ENCODE measurements around the gene ULK1. TPM values are rescaled to one million over a fixed set of nuclear protein-coding genes. Genes with fewer than 3 reads are reported as not detected.

ULK1 gene
- polyA plus RNA-seq, 6 donors from 2014 or later = 0.22 to 2.1 (median 0.73) TPM

DNA sequence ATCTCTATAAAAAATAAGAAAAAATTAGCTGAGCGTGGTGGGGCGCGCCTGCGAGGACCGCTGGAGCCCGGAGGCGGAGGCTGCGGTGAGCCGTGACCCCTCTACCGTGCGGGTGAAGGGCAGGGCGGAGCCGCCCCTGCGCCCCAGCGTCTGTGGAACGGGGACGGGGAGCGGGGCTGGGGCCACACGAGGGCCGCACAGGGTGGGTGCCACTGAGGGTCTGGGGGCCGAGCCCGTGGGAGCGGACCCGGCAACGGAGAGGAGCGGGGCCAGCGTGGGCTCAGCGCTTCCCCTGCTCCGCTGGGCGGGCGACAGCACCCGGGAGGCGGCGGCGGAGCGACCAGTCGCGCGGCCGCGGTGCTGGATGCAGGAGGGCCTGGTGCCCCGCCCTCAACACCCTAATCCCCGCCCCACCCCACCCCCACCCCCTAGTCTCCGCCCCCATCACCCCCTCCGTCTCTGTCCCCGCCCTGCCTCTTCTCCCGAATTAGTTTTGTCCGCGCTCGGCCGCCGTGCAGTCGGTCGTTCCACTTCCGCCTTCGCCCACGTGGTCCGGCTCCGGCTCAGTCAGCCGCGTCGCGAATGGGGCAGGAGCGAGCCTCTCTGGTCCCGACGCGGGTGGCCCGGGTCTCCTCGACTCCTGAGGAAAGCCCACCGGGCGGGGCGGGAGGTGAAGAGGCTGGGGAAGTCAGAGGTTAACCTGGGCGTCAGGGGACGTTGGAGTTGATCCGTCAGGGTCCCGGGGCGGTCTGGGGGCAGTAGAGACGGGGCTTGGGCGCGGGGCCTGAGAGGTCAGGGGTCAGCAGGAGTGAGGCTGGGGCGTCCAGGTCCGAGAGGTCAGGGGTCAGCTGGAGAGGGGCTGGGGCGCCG is 34.5 kb downstream of the ULK1 start, which contains the start of gene PUS1:
PUS1 (plus strand) TSS at position 566 of the 870 bp plus-strand sequence. CDS start 447 bp downstream, outside the sequence.
- Mint-ChIP-seq H3K36me3 (peaks cover 0 to 15% of the 10 kb centered on the region in 2 donors), H3K27ac (peak within 1 kb of the TSS; percentile 89 to 97 (median 94)), H3K9me3 (peaks cover 0 to 2% (median 0%) of the 10 kb centered on the region in 7 donors), H3K27me3 (no peaks in the 10 kb centered on the region), H3K4me1 (peaks cover 33 to 43% (median 37%) of the 10 kb centered on the region in 3 donors), H3K4me3 (peak within 1 kb of the TSS; percentile 89 to 99 (median 96))
- ATAC-seq (ENCODE audit: low read depth in 2 of 2) (peak; percentile 75 to 78), DNase-seq (peak; percentile 93)

- peak; percentile 39 for DNase-seq
- ATAC-seq (ENCODE audit: low read depth in 2 of 2) = no peak
- Mint-ChIP-seq H3K36me3 (peaks cover 0 to 17% of the 10 kb centered on the region in 2 donors), H3K4me3 (peak overlapping the region; percentile 89 to 99 (median 96)), H3K27ac (peak overlapping the region in 5 of 6 donors; percentile 76 to 96 (median 92)), H3K27me3 (no peaks in the 10 kb centered on the region), H3K4me1 (peaks cover 28 to 34% (median 30%) of the 10 kb centered on the region in 3 donors), H3K9me3 (peaks cover 0 to under 1% (median 0%) of the 10 kb centered on the region in 7 donors)
Measured at GRCh38 chr12:131929581-131930456, 35.4 kb downstream of the ULK1 start.

- ATAC-seq (ENCODE audit: low read depth in 2 of 2) (no peak), DNase-seq (no peak)
- peak overlapping the region; percentile 82 to 99 (median 88) for H3K4me3 Mint-ChIP-seq
- no peaks in the 10 kb centered on the region for H3K27me3 Mint-ChIP-seq
- peak overlapping the region in 4 of 6 donors; percentile 51 to 89 (median 82) for H3K27ac Mint-ChIP-seq
- H3K4me1 Mint-ChIP-seq = peaks cover 25 to 30% (median 27%) of the 10 kb centered on the region in 3 donors
- no peaks in the 10 kb centered on the region for H3K9me3 Mint-ChIP-seq
- peaks cover 0 to 17% of the 10 kb centered on the region in 2 donors for H3K36me3 Mint-ChIP-seq
Measured at GRCh38 chr12:131930510-131930909, 36.1 kb downstream of the ULK1 start.

DNA sequence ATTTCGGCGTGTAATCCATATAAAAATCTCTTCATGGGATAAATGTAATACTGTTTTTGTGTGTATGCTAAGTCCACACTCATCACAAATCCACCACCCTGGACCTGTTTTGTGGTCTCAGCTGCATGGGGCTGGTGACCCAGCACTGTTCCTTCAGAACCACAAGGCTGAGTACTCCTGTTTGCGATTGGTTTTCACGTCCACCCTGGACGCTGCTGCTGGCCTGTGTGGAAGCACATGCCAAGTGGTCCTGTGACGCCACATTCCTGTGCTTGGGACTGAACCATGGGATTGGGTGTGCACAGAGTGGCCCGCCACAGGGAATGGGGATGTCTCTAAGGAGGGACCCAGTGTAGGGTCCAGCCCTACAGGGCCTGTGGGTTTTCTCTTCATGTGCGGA is 39.0 kb downstream of the ULK1 start:
- Mint-ChIP-seq H3K27ac (peak overlapping the region in 1 of 6 donors; percentile 1), H3K4me3 (peak overlapping the region in 1 of 8 donors; percentile 36), H3K27me3 (no peaks in the 10 kb centered on the region), H3K9me3 (no peaks in the 10 kb centered on the region), H3K4me1 (peaks cover 18 to 23% (median 21%) of the 10 kb centered on the region in 3 donors), H3K36me3 (peaks cover 0 to 17% of the 10 kb centered on the region in 2 donors)
- DNase-seq (no peak), ATAC-seq (ENCODE audit: low read depth in 2 of 2) (no peak)

DNA sequence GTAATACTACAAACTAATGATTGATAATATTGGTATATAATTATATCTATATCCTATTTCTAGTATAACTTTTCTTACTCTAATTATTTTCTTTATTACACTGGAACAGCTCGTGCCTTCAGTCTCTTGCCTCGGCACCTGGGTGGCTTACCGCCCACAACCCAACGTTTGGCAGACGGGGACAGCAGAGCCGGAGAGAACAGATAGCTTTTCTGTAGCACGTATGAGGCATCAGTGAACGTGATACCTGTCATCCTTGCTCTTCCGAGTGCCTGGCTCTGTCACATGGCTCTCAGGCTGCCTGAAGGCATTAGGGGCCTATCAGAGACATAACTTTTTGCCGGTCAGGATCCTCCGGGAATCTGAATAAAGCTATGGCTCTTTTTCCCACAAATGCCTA is 40.1 kb downstream of the ULK1 start:
- H3K27me3 Mint-ChIP-seq = no peaks in the 10 kb centered on the region
- no peak overlapping the region for H3K27ac Mint-ChIP-seq
- H3K4me1 Mint-ChIP-seq = peaks cover 17 to 21% (median 18%) of the 10 kb centered on the region in 3 donors
- H3K36me3 Mint-ChIP-seq = peaks cover 0 to 17% of the 10 kb centered on the region in 2 donors
- DNase-seq = no peak
- H3K9me3 Mint-ChIP-seq = no peaks in the 10 kb centered on the region
- no peak overlapping the region for H3K4me3 Mint-ChIP-seq
- no peak for ATAC-seq (ENCODE audit: low read depth in 2 of 2)

DNA sequence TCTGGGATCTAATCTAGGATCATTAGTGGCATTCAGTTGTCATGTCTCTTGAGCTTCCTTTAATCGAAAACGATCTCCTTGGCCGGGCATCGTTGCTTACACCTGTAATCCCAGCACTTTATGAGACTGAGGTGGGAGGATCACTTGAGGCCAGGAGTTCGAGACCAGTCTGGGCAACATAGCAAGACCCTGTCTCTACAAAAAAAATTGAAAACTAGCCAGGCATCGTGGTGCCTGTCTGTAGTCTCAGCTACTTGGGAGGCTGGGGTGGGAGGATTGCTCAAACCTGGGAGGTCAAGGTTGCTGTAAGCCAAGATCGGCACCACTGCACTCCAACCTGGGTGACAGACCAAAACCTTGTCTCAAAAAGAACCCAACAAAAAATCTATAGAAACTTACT is 43.7 kb downstream of the ULK1 start:
- Mint-ChIP-seq H3K4me3 (peak overlapping the region in 1 of 8 donors; percentile 38), H3K4me1 (peaks cover 3 to 15% (median 3%) of the 10 kb centered on the region in 3 donors), H3K27ac (peak overlapping the region in 3 of 6 donors; percentile 15 to 82 (median 26)), H3K36me3 (peaks cover 0 to 10% of the 10 kb centered on the region in 2 donors), H3K27me3 (no peaks in the 10 kb centered on the region), H3K9me3 (no peaks in the 10 kb centered on the region)
- DNase-seq = no peak
- no peak for ATAC-seq (ENCODE audit: low read depth in 2 of 2)

DNA sequence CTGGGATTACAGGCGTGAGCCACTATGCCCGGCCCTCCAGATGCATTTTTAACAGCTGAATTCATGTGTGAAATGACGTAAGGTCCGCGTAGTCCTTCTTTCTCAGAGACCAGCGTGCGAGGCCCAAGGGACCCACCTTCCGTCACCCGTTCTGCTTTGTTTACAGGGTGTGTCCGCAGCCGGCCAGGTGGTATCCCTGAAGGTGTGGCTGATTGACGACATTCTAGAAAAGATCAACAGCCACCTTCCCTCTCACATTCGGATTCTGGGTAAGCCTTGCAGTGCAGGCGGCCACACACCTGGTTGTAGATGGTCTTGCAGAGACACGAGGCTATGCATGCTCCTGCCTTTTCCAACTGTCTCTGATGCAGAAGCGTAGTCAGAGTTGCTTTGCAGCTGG is 44.6 kb downstream of the ULK1 start:
- no peak overlapping the region for H3K4me3 Mint-ChIP-seq
- H3K36me3 Mint-ChIP-seq = peaks cover 0 to 2% of the 10 kb centered on the region in 2 donors
- ATAC-seq (ENCODE audit: low read depth in 2 of 2) (no peak), DNase-seq (no peak)
- H3K9me3 Mint-ChIP-seq = no peaks in the 10 kb centered on the region
- no peaks in the 10 kb centered on the region for H3K27me3 Mint-ChIP-seq
- H3K27ac Mint-ChIP-seq = peak overlapping the region in 1 of 6 donors; percentile 12
- peaks cover 3 to 8% (median 3%) of the 10 kb centered on the region in 3 donors for H3K4me1 Mint-ChIP-seq

DNA sequence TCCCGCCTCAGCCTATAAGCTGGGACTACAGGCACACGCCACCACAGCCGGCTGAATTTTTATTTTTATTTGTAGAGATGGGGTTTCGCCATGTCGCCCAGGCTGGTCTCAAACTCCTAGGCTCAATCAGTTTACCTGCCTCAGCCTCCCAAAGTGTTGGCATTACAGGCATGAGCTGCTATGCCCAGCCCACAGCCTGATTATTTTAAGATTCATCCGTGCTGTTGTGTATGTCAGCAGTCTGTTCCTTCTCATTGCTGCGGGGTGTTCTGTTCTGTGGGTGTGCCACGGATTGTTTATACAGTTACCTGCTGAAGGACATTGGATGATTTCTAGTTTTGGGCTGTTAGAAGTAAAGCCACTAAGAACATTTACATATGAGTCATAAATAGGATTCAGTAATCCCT is 45.7 kb downstream of the ULK1 start:
- DNase-seq (no peak), ATAC-seq (ENCODE audit: low read depth in 2 of 2) (no peak)
- Mint-ChIP-seq H3K4me3 (no peak overlapping the region), H3K9me3 (no peaks in the 10 kb centered on the region), H3K4me1 (peaks cover 3 to 10% (median 6%) of the 10 kb centered on the region in 3 donors), H3K36me3 (peaks cover 0 to 4% of the 10 kb centered on the region in 2 donors), H3K27me3 (no peaks in the 10 kb centered on the region), H3K27ac (no peak overlapping the region)

DNA sequence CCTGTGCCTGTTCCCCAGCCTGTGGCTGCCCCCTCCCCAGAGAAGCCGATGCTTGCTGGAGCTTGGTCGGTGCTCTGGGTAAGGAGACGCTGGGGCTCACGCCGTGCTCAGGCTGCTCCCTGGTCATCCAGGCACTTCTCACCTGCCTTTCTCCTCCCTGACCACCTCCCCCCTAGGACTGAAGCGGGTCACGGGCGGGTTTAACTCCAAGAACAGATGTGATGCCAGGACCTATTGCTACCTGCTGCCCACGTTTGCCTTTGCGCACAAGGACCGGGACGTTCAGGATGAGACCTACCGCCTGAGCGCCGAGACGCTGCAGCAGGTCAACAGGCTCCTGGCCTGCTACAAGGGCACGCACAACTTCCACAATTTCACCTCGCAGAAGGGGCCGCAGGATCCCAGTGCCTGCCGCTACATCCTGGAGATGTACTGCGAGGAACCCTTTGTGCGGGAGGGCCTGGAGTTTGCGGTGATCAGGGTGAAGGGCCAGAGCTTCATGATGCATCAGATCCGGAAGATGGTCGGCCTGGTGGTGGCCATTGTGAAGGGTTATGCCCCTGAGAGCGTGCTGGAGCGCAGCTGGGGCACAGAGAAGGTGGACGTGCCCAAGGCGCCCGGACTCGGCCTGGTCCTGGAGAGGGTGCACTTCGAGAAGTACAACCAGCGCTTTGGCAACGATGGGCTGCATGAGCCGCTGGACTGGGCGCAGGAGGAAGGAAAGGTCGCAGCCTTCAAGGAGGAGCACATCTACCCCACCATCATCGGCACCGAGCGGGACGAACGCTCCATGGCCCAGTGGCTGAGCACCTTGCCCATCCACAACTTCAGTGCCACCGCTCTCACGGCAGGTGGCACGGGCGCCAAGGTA is 46.9 kb downstream of the ULK1 start:
- Mint-ChIP-seq H3K36me3 (peaks cover 0 to 6% of the 10 kb centered on the region in 2 donors), H3K4me1 (peaks cover 3 to 11% (median 7%) of the 10 kb centered on the region in 3 donors), H3K27me3 (no peaks in the 10 kb centered on the region), H3K9me3 (no peaks in the 10 kb centered on the region), H3K4me3 (no peak overlapping the region), H3K27ac (no peak overlapping the region)
- no peak for ATAC-seq (ENCODE audit: low read depth in 2 of 2)
- DNase-seq = no peak

- Mint-ChIP-seq H3K27me3 (no peaks in the 10 kb centered on the region), H3K27ac (no peak overlapping the region), H3K36me3 (peaks cover 0 to 6% of the 10 kb centered on the region in 2 donors), H3K4me3 (no peak overlapping the region), H3K4me1 (peaks cover 3 to 11% (median 7%) of the 10 kb centered on the region in 3 donors), H3K9me3 (no peaks in the 10 kb centered on the region)
- DNase-seq = no peak
- no peak for ATAC-seq (ENCODE audit: low read depth in 2 of 2)
Measured at GRCh38 chr12:131941987-131942341, 47.5 kb downstream of the ULK1 start.

DNA sequence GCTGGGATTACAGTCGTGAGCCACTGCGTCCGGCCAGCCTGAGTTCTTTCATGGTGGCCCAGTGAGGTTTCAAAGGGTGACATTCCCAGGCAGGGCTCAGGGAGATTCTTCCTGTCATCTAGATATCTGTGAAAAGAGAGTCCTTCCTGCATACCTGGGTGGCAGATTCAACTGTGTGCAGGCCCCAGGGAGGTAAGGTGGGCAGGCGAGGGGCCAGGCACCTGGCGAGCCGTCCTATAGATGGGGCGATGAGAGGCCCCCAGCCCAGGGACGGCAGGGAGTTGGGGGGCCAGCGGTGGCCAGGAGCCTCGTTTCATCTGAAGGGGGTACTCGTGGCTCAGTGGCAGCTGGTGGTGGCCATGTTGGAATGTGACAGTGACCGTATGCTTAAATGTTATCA is 48.2 kb downstream of the ULK1 start:
- Mint-ChIP-seq H3K36me3 (peaks cover 0 to 6% of the 10 kb centered on the region in 2 donors), H3K4me3 (no peak overlapping the region), H3K4me1 (peaks cover 5 to 14% (median 8%) of the 10 kb centered on the region in 3 donors), H3K9me3 (no peaks in the 10 kb centered on the region), H3K27me3 (no peaks in the 10 kb centered on the region), H3K27ac (no peak overlapping the region)
- no peak for DNase-seq
- ATAC-seq (ENCODE audit: low read depth in 2 of 2) = no peak

GRCh38 chr12:131943389-131943788 is 49.0 kb downstream of the ULK1 start:
- Mint-ChIP-seq H3K9me3 (no peaks in the 10 kb centered on the region), H3K36me3 (peaks cover 0 to 6% of the 10 kb centered on the region in 2 donors), H3K4me3 (peak overlapping the region in 1 of 8 donors; percentile 9), H3K27ac (no peak overlapping the region), H3K4me1 (peaks cover 10 to 21% (median 13%) of the 10 kb centered on the region in 3 donors), H3K27me3 (no peaks in the 10 kb centered on the region)
- ATAC-seq (ENCODE audit: low read depth in 2 of 2) = no peak
- DNase-seq = no peak
